NCI-H69 (cell line): ENCODE measurements around the gene IP6K3.

Source experiments
- DNase-seq: peaks from one replicate; lab custom pipeline; 2025; lab: John Stamatoyannopoulos, UW

IP6K3 gene

GRCh38 chr6:33672808-33673207 lies 73.9 kb downstream of the IP6K3 start:
- DNase-seq = no peak

GRCh38 chr6:33671744-33672072 lies 75.0 kb downstream of the IP6K3 start:
- DNase-seq = no peak
